KOPT-K1 (cell line): ENCODE results near the gene POU3F1.

Experiments
- H3K27ac ChIP-seq: fragments of 200-600 bp; sonication (generic); 2 replicates; pipeline ENCODE4 v1.5.1; 2016; ENCODE audit warnings: antibody characterized with exemption, mild to moderate bottlenecking, low read depth, low read length; ENCODE audit not compliant: poor library complexity, severe bottlenecking
- H3K36me3 ChIP-seq: fragments of 200-600 bp; sonication (generic); 2 replicates; pipeline ENCODE4 v1.5.1; 2017; ENCODE audit warnings: antibody characterized with exemption, mild to moderate bottlenecking, low read length, moderate library complexity; ENCODE audit not compliant: insufficient read depth
- H3K9me3 ChIP-seq: fragments of 200-600 bp; sonication (generic); 2 replicates; pipeline ENCODE4 v1.5.1; 2017; ENCODE audit warnings: antibody characterized with exemption, low read length, mild to moderate bottlenecking; ENCODE audit not compliant: insufficient read depth, poor library complexity, severe bottlenecking

Gene POU3F1

GRCh38 chr1:38014171-38014570, 32.4 kb downstream of the POU3F1 start:
- Histone ChIP-seq H3K36me3 (peaks cover 52% of the 10 kb centered on the region), H3K27ac (peak overlapping the region; percentile 3)

DNA sequence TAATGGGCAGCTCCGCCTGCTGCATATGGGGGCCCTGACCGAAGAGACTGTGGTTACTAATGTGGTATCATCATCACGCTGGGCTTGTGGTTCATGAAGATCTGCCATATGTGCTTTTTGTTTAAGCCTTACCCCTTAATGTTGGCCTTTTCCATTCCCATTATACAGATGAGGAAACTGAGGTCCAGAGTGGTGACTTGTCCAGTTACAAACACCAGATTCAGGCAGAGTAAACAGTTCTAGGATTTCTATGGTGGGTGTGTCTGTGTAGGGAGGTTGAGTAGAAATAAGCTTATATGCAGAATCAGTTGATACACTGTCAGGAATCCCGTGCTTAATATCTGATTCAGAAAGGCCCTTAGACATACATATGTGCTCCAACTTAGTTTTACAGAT, 33.4 kb downstream of the POU3F1 start:
- Histone ChIP-seq H3K36me3 (peaks cover 43% of the 10 kb centered on the region), H3K9me3 (no peaks in the 10 kb centered on the region), H3K27ac (peak overlapping the region; percentile 78)

More at GRCh38 chr1:38014171-38014570, 32.4 kb downstream of the POU3F1 start:
- H3K9me3 ChIP-seq: no peaks in the 10 kb centered on the region

DNA sequence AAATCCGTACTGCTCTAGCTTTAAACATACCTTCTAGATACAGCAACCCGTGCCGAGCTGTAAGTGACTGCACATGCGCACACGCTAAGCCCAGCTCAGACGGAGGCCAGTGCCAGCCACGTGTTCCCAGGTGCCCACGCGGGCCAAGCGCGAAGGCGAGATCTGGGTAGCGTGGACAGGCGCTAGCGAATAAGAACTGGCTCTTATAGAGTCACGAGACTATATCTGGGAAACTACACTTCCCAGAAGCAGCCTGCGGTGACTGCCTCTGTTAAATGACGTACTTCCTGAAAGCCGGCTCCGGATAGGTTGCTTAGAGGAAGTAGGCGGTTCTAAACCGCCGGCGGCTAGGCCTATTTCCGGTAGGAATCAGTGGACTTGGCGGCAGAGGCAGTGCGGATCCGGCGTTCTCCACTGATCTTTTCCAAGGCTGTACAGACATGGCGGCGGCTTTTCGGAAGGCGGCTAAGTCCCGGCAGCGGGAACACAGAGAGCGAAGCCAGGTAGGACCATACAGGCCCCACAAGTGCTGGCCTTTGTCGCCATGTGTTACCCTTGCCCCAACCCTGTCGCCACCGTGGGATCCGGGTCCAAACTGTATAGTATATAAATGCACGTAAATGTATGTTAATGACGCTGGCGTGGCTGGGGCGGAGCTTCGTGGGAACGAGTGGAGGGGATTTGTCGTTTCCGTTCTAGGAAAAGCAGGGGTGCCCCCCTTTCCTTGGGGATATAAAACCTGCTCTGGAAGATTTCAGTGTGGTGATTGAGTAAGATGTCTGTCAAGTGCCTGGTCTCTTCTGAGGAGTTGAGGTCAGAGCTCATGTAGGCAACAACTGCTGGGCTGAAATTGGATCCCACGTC, 34.0 kb downstream of the POU3F1 start, which contains the start of gene UTP11:
Gene UTP11 (plus strand): TSS at position 372 of the 864 bp plus-strand sequence. CDS start 69 bp downstream, at position 441.
- Histone ChIP-seq H3K27ac (peak within 1 kb of the TSS; percentile 78), H3K9me3 (no peaks in the 10 kb centered on the region), H3K36me3 (peaks cover 36% of the 10 kb centered on the region)

DNA sequence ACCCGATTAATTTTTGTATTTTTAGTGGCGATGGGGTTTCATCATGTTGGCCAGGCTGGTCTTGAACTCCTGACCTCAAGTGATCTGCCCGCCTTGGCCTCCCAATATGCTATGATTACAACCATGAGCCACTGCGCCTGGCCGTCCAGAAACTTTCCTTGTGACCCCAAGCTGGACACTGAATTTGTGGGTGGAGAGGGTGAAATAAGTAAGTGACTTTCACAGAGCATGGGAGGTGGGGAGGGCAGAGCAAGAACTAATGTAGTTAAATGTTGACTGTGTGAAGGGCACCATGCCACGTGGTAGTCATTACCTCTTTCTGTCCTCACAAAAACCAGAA, 36.8 kb downstream of the POU3F1 start:
- Histone ChIP-seq H3K27ac (peak overlapping the region; percentile 71), H3K36me3 (peaks cover 10% of the 10 kb centered on the region), H3K9me3 (no peaks in the 10 kb centered on the region)

DNA sequence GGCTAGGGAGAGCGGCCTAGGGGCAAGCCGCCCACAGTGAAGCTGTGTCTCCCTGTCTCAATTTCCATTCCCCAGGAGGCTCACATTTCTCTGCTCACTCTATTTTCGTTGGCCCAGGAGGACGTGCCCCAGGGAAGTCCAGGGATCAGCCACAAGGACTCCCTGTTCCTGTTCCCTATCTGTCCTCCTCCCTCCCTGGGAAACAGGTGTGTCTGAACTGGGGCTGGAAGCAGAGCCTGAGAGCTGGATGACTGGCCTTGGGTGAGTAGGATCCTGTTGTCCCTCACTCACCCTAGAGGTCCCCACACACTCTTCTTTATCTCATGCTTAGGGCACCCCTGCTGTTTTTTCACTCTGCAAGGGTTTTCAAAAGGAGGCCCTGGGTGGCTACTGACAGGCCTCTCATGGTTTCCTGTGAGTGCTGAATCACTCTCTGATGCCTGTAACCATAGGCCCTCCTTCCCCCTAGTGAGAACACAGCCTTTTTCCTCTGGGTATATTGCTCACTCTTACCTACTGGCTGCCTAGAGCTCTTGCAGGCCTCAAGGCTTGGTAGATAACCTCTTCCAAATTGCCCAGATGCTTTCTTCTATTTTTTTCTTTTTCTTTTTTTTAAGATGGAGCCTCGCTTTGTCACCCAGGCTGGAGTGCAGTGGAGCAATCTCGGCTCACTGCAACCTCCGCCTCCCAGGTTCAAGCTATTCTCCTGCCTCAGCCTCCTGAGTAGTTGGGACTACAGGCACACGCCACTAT, 37.3 kb downstream of the POU3F1 start:
- Histone ChIP-seq H3K27ac (peak overlapping the region; percentile 71), H3K9me3 (no peaks in the 10 kb centered on the region)

GRCh38 chr1:38006008-38006828, 40.4 kb downstream of the POU3F1 start:
- H3K27ac ChIP-seq: no peak overlapping the region
- H3K9me3 ChIP-seq: no peaks in the 10 kb centered on the region

More for the DNA sequence above, 37.3 kb downstream of the POU3F1 start:
- H3K36me3 ChIP-seq: peaks cover 4% of the 10 kb centered on the region

GRCh38 chr1:38005195-38006007, 41.2 kb downstream of the POU3F1 start, which contains the start of gene FHL3:
FHL3 (minus strand) TSS chr1:38005514; CDS start chr1:37999412, 6,102 bp downstream.
- no peaks in the 10 kb centered on the region for H3K9me3 ChIP-seq
- peak within 1 kb of the TSS; percentile 41 for H3K27ac ChIP-seq
- H3K36me3 ChIP-seq: no peaks in the 10 kb centered on the region

More at GRCh38 chr1:38006008-38006828, 40.4 kb downstream of the POU3F1 start:
- H3K36me3 ChIP-seq: no peaks in the 10 kb centered on the region

- Histone ChIP-seq H3K36me3 (no peaks in the 10 kb centered on the region), H3K27ac (peak overlapping the region; percentile 41), H3K9me3 (no peaks in the 10 kb centered on the region)
These were observed 42.1 kb downstream of the POU3F1 start for GRCh38 chr1:38004284-38005108.

DNA sequence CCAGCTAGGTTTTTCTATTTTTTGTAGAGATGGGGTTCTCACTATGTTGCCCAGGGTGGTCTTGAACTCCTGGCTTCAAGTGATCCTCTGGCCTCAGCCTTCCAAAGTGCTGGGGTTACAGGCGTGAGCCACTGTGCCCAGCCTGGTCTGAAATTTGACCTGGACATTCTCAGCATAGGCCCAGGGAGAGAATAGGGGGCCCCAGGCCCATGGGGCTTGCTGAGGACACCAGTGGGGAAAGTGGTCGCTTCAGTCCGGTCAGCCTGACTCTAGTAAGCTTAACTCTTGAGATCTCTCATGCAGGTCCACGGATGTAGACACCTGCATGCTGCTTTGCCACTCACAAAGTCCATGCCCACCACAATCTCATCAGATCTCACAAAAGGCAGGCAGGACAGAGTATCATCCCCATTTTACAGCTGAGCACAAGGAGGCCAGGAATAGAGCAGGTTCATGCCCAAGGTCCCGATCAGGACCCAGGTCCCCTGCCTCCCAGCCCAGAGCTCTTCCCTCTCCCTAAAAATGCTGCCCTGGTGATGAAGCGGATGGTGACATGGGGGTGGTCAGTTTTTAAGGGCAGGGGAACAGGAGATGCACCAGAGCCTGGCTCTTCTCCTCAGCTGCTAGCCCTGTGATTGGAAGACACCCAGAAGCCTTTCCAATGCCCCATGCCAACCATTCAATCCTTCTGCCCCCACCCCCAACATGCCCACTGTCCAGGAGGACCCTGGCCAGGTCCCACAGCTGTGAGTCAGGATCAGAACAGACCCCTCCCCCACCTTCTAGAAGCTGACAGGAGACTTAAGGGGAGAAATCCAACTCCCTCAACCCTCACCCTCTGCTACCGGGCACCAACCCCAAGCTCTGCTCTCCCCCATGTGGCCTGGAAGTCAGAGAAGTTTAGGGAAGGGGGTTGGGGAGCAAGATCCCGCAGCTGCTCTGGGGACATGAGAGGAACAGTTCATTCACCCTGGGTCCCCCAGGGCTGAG, 43.0 kb downstream of the POU3F1 start:
- H3K9me3 ChIP-seq: no peaks in the 10 kb centered on the region
- H3K27ac ChIP-seq: no peak overlapping the region

DNA sequence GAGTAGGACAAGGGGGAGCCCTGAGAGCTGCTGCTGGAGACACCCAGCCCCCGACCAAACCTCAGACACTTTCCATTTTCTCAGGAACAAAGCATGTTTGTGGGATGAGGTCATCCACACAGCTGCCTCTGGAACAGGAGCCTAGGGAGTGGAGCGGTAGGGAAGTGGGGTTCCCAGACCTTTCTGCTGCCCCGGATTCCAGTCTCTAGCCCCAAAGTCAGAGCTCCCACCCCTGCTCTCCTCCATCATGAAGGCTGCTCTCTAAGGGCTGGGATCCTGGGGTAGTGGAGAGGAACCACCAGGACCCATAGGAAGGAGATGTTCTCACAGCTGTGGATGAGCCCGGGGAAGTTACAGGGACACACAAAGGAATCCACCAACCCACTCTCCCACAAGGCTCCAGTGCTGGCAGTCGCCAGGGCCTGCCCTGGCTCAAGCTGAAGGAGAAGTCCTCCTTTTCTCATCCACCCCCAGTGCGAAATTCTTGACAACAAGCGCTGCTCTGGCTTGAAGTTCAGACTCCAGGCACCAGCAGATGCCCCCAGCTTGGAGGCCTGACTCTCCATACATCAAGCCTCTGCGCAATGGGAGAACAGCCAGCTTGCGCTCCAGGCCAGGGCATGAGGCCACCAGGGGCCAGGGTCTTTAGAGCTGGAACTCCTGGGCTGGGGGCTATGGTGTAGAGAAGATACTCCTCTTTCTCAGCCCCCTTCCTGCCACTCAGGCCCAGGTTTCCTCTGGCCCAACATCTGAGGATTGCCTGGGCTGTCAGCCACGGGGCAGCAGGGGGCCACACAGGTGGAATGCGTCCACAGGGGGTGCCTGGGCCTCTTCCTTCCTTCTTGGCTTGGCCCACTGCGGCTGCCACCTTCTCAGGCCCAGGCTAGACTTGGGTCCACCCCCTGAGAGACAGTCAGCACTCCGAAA, 45.8 kb downstream of the POU3F1 start:
- Histone ChIP-seq H3K9me3 (no peaks in the 10 kb centered on the region), H3K36me3 (peaks cover 14% of the 10 kb centered on the region; the same call in 1 of the 2 replicates), H3K27ac (no peak overlapping the region)

More for the DNA sequence above, 43.0 kb downstream of the POU3F1 start:
- peaks cover under 1% of the 10 kb centered on the region; the same call in 1 of the 2 replicates for H3K36me3 ChIP-seq

- Histone ChIP-seq H3K27ac (no peak overlapping the region), H3K9me3 (no peaks in the 10 kb centered on the region), H3K36me3 (peaks cover 14% of the 10 kb centered on the region; the same call in 1 of the 2 replicates)
These were observed 46.4 kb downstream of the POU3F1 start for GRCh38 chr1:38000233-38000528.
